Measurements from ENCODE around the gene FBXL20.

GRCh38 chr17:39277110-39277509 lies 124.3 kb downstream of the FBXL20 start:
- TF ChIP-seq CTCF (IDR thresholded peaks at IDR 0.05) (no peak), RFX5 (IDR thresholded peaks at IDR 0.05; ENCODE audit: low read length) (no peak), CHD2 (IDR thresholded peaks at IDR 0.05; ENCODE audit: low read length, partially characterized antibody) (no peak)

Data from SK-N-SH (cell line).